OCI-LY7 (cell line): ENCODE data around the gene TWIST2. TPM values are rescaled to one million over a fixed set of nuclear protein-coding genes. Genes with fewer than 3 reads are reported as not detected.

Source experiments
- BruUV-seq: library from RNA; stranded (reverse); fragments of 400-500 nt; replicated peaks from 2 replicates; lab custom pipeline; 2021; lab: Mats Ljungman, UMichigan
- CTCF ChIA-PET: fragments of 300-600 bp; sonication (Branson Sonifier 250); formaldehyde crosslinking; loops from one replicate; lab custom pipeline; 2022; ENCODE audit warnings: antibody characterized with exemption; ENCODE audit not compliant: unreplicated experiment; lab: Charles Lee
- POLR2A ChIA-PET: fragments of 300-600 bp; sonication (Branson Sonifier 250); formaldehyde crosslinking; loops from one replicate; lab custom pipeline; 2022; ENCODE audit warnings: antibody characterized with exemption; lab: Charles Lee
- DNase-seq: peaks from one replicate; pipeline ENCODE4 v3.0.0-alpha.2; 2015; ENCODE audit warnings: low spot score
- H2AFZ ChIP-seq: fragments of 200-600 bp; sonication (generic), shearing (Covaris generic); 2 replicates; pipeline ENCODE4 v1.6.1; 2014; ENCODE audit warnings: mild to moderate bottlenecking, antibody characterized with exemption, low read length, moderate library complexity
- H3K27ac ChIP-seq: fragments of 200-600 bp; sonication (generic); 2 replicates; pipeline ENCODE4 v1.5.1; 2014; ENCODE audit warnings: mixed run types, low read depth, mild to moderate bottlenecking, moderate library complexity, low read length, inconsistent platforms; ENCODE audit not compliant: poor library complexity, severe bottlenecking
- H3K36me3 ChIP-seq: fragments of 200-600 bp; sonication (generic); 2 replicates; pipeline ENCODE4 v1.6.1; 2014; ENCODE audit warnings: mild to moderate bottlenecking, antibody characterized with exemption, low read length, moderate library complexity, mixed read lengths; ENCODE audit not compliant: insufficient read depth
- H3K4me1 ChIP-seq: fragments of 200-600 bp; sonication (generic); 2 replicates; pipeline ENCODE4 v1.5.1; 2014; ENCODE audit warnings: mild to moderate bottlenecking, low read length; ENCODE audit not compliant: insufficient read depth, poor library complexity, severe bottlenecking
- H3K4me2 ChIP-seq: fragments of 200-600 bp; sonication (generic); 2 replicates; pipeline ENCODE4 v1.6.1; 2014; ENCODE audit warnings: mild to moderate bottlenecking, low read length
- H3K4me3 ChIP-seq: fragments of 200-600 bp; sonication (generic); 2 replicates; pipeline ENCODE4 v1.5.1; 2014; ENCODE audit warnings: mild to moderate bottlenecking, low read depth, low read length; ENCODE audit not compliant: poor library complexity, severe bottlenecking
- H3K79me2 ChIP-seq: fragments of 200-600 bp; sonication (generic); 2 replicates; pipeline ENCODE4 v1.6.1; 2016; ENCODE audit warnings: low read depth, mild to moderate bottlenecking, low read length, moderate library complexity, mixed read lengths; ENCODE audit not compliant: insufficient read depth
- H3K9me2 ChIP-seq: fragments of 200-600 bp; sonication (generic); 2 replicates; pipeline ENCODE4 v1.6.1; 2016; ENCODE audit warnings: mild to moderate bottlenecking, low read length, mixed read lengths; ENCODE audit not compliant: insufficient read depth
- H3K9me3 ChIP-seq: fragments of 200-600 bp; sonication (generic); 2 replicates; pipeline ENCODE4 v1.6.1; 2014; ENCODE audit warnings: mild to moderate bottlenecking, mixed run types, low read length, mixed read lengths
- H4K20me1 ChIP-seq: fragments of 200-600 bp; sonication (generic); 2 replicates; pipeline ENCODE4 v1.6.1; 2014; ENCODE audit warnings: mild to moderate bottlenecking, antibody characterized with exemption, low read length, moderate library complexity, mixed read lengths; ENCODE audit not compliant: insufficient read depth
- CTCF ChIP-seq: fragments of 200-600 bp; sonication (generic); conservative IDR thresholded peaks from 2 replicates; pipeline ENCODE4 v1.5.1; 2014; ENCODE audit warnings: mild to moderate bottlenecking, antibody characterized with exemption, low read length, moderate library complexity, mixed read lengths
- EZH2phosphoT487 ChIP-seq: fragments of 200-600 bp; sonication (generic); IDR thresholded peaks from 2 replicates; pipeline ENCODE4 v1.6.1; 2018; ENCODE audit warnings: low read depth, borderline replicate concordance, mild to moderate bottlenecking, mixed run types, antibody characterized with exemption, low read length, moderate library complexity, mixed read lengths
- intact Hi-C: fragments of 100-400 bp; cut with micrococcal nuclease; formaldehyde crosslinking; loops from one replicate; pipeline ENCODE4 v1.10.0; 2022; ENCODE audit not compliant: unreplicated experiment
- total RNA-seq, 2 experiments: library from RNA; depleted of rRNA in 1 of 2; stranded (reverse); fragments of >200 nt in 1 of 2; shearing (Covaris generic) in 1 of 2; gene quantifications; 2 replicates each; pipeline ENCODE4 v1.2.3, GENCODE V29; 2014 to 2022

TWIST2 gene
- total RNA-seq, 2 experiments from 2014 or later: not detected

GRCh38 chr2:238841542-238842164 lies 6.2 kb upstream of the TWIST2 start:
- Histone ChIP-seq H3K79me2 (no peaks in the 10 kb centered on the region), H3K9me3 (no peaks in the 10 kb centered on the region), H3K36me3 (no peaks in the 10 kb centered on the region), H3K9me2 (no peaks in the 10 kb centered on the region), H3K27ac (no peak overlapping the region), H4K20me1 (no peaks in the 10 kb centered on the region), H3K4me3 (no peak overlapping the region), H3K4me1 (no peaks in the 10 kb centered on the region), H2AFZ (no peak overlapping the region), H3K4me2 (no peak overlapping the region)
- BruUV-seq: no TSS peak
- intact Hi-C loops: no loop called here
- POLR2A ChIA-PET: no interaction called here
- no peak for DNase-seq
- TF ChIP-seq CTCF (no peak), EZH2phosphoT487 (no peak)
- CTCF ChIA-PET: no interaction called here

- DNase-seq: no peak
- POLR2A ChIA-PET: no interaction called here
Measured at GRCh38 chr2:238843476-238843875, 4.4 kb upstream of the TWIST2 start.

More at GRCh38 chr2:238843476-238843875, 4.4 kb upstream of the TWIST2 start:
- no peaks in the 10 kb centered on the region for H4K20me1 ChIP-seq
- H3K36me3 ChIP-seq: no peaks in the 10 kb centered on the region
- BruUV-seq: no TSS peak
- H3K27ac ChIP-seq: no peak overlapping the region
- H3K4me2 ChIP-seq: no peak overlapping the region
- no peak for TF ChIP-seq CTCF
- TF ChIP-seq EZH2phosphoT487: no peak
- H3K9me2 ChIP-seq: no peaks in the 10 kb centered on the region
- intact Hi-C loops: no loop called here
- CTCF ChIA-PET: no interaction called here
- no peaks in the 10 kb centered on the region for H3K79me2 ChIP-seq
- no peak overlapping the region for H2AFZ ChIP-seq
- H3K4me3 ChIP-seq: no peak overlapping the region
- no peaks in the 10 kb centered on the region for H3K9me3 ChIP-seq
- no peaks in the 10 kb centered on the region for H3K4me1 ChIP-seq
